SW480 (cell line): Measurements from ENCODE around the gene LRBA.

Source experiments
- DNase-seq: peaks from one replicate; pipeline ENCODE4 v3.0.0-alpha.2; 2016; ENCODE audit warnings: low spot score

Gene LRBA

GRCh38 chr4:150495550-150495949, 519.5 kb downstream of the LRBA start:
- no peak for DNase-seq

DNA sequence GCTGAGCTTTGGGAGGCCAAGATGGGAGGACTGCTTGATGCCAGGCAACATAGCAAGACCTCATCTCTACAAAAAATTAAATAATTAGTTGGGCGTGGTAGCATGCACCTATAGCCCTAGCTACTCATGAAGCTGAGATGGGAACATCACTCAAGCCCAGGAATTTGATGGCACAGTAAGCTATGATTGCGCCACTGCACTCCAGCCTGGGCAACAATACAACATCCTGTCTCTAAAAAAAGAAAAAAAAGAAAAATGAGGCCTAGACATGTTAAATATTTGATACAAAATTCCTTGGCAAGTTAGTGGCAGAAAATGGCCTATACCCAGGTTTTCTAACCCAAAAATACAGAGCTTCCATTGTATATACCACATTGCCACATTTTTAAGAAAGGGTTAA, 521.2 kb downstream of the LRBA start:
- no peak for DNase-seq

DNA sequence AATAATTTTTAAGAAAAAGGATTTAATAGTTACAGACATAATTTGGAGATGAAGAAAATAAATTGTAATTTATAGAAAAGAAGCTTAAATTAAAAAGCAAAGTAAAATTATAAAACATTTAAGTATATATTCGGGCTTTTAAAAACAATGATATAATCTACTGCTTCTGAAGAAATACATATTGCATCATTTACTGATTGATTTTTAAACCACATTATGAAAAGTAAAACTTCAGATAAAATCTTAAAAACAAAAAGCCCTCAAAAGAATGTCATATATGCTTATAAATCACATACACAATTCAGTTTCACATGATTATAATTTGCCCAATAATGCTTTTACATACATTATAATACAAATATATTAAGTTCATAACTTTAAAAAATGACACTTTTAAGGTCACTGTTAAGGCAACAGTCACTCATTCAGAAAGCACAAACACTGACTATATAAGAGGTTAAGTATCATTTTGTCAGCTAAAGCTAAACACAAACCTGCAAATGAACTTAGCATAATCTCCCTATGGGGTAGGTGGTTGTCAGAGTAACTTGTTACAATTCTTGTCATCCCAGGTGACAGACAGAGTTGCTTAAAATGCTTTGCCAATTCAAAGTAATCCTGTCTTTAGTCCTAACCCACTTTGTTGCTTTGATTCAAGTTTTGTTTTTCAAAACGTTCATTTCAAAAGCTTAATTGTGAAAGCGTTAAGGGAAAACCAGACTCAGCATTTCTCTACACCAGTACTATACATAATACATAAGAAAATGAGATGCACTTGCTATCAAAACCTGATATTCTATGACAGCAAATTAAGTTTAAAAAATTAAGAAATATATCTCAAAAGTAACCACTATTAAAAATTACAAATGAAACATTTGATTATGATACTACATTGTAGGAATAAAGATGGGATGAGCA, 523.7 kb downstream of the LRBA start:
- DNase-seq: no peak

- DNase-seq: no peak
Observed at GRCh38 chr4:150482581-150482980, 532.5 kb downstream of the LRBA start.

DNA sequence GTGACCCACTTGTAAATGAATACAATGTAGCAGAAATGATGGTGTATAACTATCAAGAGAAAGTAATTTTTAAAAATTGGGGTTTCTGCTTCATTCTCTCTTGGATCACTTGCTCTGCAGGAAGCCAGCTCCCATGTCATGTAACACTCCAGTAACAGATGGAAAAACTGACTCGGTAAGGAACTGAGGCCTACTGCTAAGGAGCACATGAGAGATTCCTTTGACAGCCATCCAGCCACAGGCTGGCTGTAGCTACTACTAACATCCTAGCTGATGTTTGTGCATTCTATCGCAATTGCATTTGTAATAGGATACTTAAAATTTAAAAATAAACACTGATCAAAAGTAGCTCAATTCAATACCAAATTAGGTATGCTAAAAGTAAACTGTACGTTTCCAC, 535.4 kb downstream of the LRBA start:
- DNase-seq: no peak

DNA sequence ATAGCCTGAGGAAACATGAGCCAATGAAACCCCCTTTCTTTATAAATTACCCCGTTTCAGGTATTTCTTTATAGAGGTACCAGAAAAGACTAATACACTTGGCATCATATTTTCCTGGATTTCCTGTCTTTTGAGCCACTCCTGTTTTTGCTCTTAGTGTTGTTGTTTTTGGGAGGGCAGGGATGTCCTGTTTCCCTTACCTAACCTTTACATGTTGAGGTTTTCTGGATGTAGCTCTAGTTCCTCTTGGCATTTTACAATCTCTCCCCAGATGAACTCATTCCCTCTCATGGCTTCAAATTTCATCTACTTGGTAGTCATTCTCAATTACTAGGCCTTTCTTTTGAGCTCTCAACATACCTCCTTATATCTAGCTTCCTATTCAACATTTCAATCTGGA, 537.2 kb downstream of the LRBA start:
- DNase-seq: no peak

GRCh38 chr4:150476776-150477175, 538.3 kb downstream of the LRBA start:
- no peak for DNase-seq

DNA sequence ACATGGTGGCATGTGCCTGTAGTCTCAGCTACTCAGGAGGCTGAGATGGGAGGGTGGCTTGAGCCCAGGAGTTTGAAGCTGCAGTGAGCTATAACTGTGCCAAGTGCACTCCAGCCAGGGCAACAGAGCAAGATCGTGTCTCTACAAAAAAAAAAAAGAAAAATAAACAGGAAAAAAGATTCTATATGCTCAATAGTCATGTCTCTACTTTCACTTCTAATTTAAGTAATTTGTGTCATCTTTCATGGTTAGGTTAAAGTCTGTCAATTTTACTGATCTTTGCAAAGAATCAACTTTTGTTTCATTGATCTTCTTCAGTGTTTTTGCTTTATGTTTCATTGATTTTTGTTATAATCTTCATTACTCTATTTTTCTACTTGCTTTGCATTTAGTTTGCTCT, 539.3 kb downstream of the LRBA start:
- no peak for DNase-seq

- no peak for DNase-seq
Observed at GRCh38 chr4:150464523-150464922, 550.6 kb downstream of the LRBA start.

DNA sequence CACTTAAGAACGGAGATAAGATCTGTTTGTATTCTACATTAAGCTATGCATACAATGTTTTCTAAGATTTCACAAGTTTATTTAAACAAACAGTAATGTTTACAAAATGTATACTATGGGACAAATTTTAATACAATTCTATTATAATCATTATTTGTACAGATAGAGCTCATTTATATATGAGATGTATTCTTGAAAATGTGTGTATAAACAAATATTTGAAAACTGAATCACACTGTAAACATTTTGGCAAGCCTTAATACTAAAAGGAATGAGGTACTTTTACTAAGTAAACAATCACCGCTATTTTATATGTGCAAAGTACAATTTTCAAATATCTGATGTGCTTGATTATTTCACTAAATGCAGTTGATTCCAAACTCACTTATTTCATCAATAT, 552.3 kb downstream of the LRBA start:
- no peak for DNase-seq

DNA sequence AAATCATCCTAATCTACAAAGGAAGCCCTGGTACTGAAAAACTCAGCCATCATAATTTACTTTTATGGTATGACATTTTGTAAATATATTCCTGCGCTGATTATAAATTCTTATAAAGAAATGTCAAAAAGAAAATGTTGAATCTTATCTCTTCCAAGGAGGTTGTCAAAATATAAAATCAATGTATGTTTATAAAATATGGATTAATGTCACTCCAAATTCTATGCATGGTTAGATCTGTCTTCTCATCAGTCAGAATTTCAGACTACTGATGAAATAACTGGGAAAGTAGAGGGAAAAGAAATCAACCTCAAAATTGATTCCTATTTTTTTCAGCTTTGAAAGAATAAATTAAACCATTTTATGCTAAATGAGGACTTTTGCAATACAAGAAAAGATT, 553.1 kb downstream of the LRBA start:
- no peak for DNase-seq

DNA sequence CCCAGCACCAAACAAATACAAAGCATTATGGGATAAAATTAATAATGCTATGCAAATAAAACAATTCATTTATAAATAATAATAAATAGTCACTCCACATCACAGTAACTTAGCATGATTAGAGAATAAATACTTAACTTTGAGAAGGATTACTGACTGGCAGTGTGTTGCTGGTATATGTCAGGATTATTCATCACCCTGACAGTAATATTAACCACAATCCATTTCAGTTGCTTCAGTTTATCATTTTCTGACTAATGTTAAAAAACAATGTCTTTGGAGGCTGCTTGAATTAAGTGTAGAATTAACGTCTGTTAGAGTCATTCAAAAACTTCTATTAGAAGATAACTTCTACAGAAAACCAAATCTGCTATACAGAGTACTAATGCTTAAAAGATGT, 557.3 kb downstream of the LRBA start:
- no peak for DNase-seq

GRCh38 chr4:150451883-150452282, 563.2 kb downstream of the LRBA start:
- DNase-seq: no peak

DNA sequence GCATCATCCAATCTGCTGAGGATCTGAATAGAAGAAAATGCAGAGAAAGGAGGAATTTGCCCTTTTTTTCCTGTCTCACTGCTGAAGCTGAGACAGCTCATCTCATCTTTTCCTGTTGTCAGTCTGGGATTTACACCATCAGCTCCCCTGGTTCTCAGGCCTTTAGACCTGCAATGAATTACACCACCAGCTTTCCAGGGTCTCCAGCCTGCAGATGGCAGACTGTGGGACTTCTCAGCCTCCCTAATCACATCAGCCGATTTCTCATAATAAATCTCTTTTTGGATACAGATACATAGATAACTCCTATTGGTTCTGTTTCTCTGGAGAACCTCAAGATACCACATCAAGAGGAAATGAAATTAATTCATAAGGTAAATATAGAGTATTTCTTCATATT, 567.7 kb downstream of the LRBA start:
- DNase-seq: no peak

DNA sequence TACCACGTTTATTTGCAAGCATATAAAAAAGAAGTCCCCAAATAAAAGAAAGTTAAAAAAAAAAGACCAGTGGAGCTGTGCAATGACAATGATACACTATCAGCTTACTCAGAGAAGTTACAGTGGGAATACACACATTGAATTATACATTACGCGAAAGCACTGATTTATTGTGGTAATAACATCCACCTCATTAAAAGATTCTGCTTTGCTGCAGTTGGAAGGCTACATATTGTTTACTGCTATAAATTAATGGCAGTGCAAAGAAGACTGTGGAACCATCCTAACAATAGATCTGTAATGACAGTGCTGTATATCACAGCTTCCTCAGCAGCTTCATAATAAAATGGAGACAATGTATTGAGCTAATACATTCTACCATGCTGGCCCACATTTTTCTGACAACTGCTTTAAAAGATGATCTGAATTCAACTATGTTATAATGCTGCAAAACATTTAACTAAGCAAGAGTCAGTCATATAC, 575.6 kb downstream of the LRBA start:
- DNase-seq: no peak

DNA sequence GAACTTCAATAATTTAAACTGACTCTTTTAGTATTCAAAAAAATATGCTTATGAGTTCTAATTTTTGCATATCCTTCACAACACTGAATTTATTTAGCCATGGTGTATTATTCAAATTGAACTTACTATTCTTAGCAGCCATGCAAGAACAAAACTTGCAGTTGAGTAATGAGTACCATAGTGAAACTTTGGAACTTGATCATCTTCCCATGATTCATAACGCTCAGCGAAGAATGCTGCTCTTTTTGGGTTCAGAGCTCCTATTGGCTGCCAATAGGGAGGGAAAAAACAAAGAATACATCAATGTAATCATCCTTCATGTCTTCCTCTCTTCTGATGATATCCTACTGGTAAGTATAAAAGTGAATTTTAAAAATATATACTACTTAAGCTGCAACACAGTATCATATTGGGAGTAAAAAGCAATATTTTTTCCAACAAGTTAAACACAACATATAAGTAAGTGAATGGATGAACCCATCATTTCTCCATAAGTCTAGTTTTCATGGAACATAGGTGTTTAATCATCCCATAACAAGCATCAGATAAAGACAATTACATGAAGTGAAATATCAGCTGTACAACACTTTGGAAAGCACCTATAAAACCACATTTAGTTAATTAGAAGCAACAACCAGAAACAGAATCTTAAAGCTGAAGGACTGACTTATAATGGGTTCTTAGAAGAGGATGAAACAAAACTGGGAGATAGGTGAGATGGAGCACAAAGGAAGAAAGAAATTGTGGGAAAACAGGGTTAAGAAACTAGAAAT, 578.3 kb downstream of the LRBA start:
- no peak for DNase-seq

GRCh38 chr4:150431221-150431620, 583.9 kb downstream of the LRBA start:
- no peak for DNase-seq

DNA sequence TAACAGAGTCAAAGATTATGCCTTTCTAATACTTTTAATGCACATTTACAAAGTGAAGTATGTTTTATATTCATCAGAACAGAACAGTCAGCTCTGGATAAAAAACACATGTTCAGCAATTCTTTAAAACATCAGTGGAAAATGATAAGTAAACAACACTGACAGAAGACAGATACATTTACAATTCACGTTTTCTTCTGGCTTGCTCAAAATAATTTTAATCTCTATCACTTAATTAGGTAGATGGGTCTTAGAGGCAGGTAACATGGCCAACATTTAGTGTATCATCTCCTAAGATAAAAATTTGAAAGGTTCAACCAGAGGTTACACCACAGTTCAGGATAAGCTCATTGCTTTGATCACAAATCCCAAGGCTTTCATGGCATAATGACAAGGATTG, 589.9 kb downstream of the LRBA start:
- DNase-seq: no peak

DNA sequence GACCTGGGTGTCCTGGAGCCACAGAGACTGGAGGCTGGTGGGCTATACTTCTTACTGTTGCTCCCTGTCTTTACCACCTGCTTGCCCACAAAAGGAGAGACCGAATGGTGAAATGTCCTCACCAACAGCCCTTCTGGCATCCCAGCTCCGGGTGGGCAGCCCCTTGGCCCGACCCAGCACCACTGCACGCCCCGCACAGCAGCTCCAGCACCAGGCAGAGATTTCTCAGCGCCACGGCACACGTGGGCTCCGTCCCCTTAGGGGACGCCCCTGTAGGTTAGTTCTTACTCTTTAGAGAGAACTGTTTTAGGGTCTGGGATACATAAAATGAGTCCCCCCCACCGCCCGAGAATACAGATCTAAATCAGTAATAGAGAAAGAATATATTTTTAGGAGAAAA, 591.6 kb downstream of the LRBA start:
- no peak for DNase-seq

GRCh38 chr4:150423074-150423473, 592.0 kb downstream of the LRBA start:
- no peak for DNase-seq

DNA sequence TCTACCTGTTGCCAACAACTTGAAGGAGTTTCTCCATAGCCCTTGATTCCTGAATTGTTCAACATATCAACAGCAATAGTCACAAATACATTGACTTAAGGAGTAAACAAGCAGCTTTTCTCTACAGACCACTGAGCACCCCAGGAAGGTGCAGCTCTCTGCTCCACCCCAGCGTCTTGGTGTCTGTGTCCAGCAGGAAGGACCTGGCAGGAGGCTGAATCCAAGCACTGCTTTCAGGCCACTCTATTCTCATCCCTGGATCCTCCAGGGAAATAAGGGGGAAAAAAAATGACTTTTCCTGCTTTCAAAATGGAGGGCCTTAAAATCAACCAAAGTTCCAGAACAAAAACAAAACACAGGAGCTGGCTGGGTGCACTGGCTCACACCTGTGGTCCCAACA, 593.5 kb downstream of the LRBA start:
- no peak for DNase-seq

DNA sequence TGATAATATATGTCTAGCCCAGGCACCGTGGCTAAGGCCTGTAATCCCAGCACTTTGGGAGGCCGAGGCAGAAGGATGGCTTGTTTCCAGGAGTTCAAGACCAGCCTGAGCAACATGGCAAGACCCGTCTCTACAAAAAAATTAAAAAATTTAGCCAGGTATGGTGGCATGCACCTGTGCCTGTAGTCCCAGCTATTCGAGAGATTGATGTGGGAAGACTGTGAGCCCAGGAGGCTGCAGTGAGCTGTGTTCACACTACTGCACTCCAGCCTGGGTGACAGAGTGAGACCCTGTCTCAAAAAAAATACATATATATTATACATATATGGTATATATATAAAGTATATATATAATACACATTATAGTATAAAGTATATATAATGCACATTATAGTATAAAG, 595.1 kb downstream of the LRBA start:
- no peak for DNase-seq

DNA sequence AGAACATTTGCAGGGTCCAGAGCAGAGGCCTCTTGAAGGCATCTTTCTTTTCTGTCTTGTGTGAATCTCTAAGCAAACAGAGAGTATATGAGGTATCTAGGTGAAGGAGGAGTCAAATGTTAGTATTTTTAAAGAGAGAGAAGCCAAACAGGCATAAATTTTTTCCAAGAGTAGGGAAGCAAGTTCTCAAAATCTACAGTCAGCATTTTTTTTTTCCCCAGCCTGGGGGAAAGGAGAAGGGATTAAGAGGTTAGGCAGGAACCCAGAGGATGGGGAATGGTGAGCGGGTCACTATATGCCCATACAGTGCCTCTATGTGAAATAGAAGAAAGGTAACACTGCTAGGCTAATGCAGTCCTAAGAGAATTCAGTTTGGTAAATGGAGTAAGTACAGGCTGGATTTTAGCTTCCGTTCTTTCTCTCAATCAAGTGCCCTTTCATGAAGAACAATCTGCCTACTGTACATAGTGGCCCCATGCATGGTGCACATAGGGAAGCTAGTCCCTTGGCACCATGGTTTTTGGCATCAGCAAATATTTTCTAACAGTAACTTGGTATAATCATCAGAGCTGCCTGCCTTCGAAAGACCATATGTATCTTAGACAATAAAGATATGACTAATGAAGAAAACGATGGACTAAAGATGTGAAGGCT, 596.2 kb downstream of the LRBA start:
- DNase-seq: no peak
